Subcutaneous adipose tissue (tissue), 4 donors: ENCODE measurements around the gene MRPL16. TPM values are rescaled to one million over a fixed set of nuclear protein-coding genes. Genes with fewer than 3 reads are reported as not detected.

Experiments
- total RNA-seq, 4 donors: library from RNA; depleted of rRNA; stranded (reverse); fragments of >200 nt; gene quantifications; one replicate each; pipeline ENCODE4 v1.1.0, GENCODE V29; 2016
- TF ChIP-seq, protein P1 (sequence below): fragments of 450-650 bp; IDR thresholded peaks from one replicate; pipeline ENCODE4 v1.5.1; 2016; ENCODE audit warnings: low read depth, mild to moderate bottlenecking, control low read depth, antibody characterized with exemption, moderate library complexity

The MRPL16 gene
- total RNA-seq, 4 donors from 2014 or later, result 36.6 to 50.5 (median 42.1) TPM

GRCh38 chr11:59767225-59767611 lies 43.4 kb downstream of the MRPL16 start:
- TF ChIP-seq, protein P1, sequence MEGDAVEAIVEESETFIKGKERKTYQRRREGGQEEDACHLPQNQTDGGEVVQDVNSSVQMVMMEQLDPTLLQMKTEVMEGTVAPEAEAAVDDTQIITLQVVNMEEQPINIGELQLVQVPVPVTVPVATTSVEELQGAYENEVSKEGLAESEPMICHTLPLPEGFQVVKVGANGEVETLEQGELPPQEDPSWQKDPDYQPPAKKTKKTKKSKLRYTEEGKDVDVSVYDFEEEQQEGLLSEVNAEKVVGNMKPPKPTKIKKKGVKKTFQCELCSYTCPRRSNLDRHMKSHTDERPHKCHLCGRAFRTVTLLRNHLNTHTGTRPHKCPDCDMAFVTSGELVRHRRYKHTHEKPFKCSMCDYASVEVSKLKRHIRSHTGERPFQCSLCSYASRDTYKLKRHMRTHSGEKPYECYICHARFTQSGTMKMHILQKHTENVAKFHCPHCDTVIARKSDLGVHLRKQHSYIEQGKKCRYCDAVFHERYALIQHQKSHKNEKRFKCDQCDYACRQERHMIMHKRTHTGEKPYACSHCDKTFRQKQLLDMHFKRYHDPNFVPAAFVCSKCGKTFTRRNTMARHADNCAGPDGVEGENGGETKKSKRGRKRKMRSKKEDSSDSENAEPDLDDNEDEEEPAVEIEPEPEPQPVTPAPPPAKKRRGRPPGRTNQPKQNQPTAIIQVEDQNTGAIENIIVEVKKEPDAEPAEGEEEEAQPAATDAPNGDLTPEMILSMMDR, result no peak

DNA sequence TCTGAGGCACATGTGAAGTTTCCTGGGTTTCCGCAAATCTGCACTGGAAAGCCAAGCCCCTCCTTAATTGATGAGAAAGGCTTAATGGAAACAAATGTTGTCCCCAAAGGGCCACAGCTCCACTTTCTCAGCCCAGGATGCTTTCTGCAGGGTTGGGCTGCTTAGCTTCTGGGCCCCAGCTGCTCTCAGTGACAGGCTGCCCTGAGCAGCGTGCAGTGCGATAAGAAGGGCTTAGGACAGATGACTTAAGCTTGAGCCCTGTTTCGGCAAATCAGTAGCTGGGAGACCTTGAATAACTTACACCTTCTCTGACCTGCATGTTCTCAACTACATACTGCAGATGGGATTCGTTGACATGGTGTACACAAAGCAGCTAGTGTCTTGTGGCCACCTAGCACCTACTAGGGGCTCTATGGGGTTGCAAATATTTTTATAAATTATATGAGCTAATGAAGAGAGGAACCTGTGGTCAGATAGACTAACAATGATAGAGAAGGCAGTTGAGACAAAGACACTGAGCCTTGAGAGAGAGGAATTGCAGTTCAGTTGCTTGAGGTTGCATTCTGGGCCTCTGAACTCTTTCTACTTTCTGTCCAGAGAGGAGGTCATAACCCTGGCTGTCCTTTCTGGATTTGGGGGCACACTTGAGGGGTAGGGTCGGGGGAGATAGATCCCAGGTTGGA lies 43.9 kb downstream of the MRPL16 start:
- TF ChIP-seq, protein P1, result no peak

DNA sequence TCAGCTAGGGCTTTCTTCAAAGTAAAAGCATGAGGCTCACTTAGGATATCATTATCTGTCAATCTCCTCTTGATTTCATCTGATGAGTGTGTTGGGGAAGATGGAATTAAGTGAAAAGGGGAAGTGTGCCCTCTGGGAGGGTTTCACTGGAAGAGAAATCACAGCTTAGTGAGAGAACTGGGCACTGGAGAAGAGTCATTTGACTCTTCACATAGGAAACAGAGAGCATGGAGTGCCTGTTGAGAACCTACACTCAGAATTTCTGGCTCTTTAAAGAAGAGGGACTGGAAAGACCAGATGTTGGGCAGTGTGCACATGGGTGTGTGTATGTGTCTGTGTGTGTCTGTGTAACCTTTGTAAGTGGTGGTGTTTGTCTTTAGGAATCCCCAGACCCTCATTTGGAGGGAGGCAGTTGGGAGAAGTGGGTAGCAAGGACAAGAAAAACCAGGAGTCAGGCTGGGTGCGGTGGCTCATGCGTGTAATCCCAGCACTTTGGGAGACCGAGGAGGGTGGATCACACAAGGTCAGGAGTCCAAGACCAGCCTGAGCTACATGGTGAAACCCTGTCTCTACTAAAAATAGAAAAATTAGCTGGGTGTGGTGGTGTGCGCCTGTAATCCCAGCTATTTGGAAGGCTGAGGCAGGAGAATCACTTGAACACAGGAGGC lies 45.4 kb downstream of the MRPL16 start:
- TF ChIP-seq, protein P1, result no peak

- TF ChIP-seq, protein P1, result no peak
Measured at GRCh38 chr11:59761993-59762392, 48.6 kb downstream of the MRPL16 start.

DNA sequence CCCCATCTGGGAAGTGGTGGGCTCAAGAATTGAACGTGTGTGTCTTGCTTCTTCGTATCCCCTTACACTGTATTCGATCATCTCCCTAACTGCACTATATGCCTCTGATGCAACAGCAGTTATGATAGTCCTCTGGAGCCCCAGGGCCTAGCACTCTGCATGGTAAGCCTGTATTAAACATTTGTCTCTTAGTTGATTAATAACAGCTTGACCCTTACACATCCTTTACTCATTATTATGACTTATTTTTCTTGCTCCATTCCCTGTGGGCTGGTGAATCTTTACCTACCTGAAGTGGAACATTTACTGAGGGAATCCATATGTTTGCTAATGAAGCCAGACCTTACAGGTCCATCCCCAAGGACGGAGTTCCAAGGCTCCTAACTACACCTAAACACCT lies 49.8 kb downstream of the MRPL16 start:
- TF ChIP-seq, protein P1, result no peak

DNA sequence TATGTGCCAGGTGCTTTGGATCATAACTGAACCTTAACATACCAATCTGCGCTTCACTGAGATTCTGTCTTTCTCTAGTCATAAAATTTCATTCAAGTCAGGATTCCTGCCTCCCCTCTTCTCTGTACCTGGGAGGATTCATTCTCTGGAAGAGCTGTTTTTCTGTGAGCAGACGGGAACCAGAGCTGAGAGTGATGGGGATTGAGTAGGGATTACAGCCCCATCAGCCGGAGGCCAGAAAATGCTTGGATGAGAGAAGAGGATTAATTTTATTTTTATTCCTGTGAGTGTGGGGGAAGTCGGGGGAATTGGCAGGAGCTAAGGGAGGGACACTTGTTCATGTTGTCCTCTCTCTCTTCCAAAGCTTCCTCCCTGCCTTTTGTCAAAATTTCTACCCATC lies 50.7 kb downstream of the MRPL16 start:
- TF ChIP-seq, protein P1, result no peak

DNA sequence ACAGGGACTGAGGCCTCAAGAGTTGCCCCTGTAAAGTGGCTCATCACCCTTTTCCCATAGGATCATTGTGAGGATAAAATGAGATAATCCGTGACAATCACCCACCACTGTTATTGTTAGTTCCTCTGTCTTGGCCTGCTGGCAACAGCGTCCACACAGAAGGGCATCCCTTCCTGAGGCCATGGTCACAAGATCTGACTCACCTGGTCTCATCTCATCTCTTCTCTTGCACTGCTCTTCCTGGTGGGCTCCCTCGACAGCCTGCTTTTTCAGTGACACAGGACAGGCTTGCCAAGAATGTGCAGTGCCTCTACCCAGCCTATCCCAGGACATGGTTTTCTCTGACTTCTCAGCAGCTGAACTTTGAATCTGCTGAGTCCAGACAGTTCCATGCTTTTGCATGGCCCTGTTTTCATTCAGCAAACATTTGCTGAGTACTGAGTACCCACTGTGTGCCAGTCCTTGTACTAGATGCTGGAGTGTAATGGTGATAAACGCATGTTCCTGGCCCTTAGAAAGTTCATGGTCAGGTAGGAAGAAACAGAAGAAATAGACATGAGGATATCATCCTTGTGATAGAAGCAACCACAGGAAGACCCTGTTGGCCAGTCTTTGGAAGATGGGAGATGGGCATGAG lies 52.1 kb downstream of the MRPL16 start:
- TF ChIP-seq, protein P1, result no peak
